MCF 10A (cell line): ENCODE data around the gene RDH11. TPM values are rescaled to one million over a fixed set of nuclear protein-coding genes. Genes with fewer than 3 reads are reported as not detected.
"Not testable (repeated sequence)": the region's sequence is repeated elsewhere in the genome, so short reads cannot be mapped to it uniquely, and the experiment has no call there.

Experiments
- BruUV-seq: library from RNA; stranded (reverse); fragments of 400-500 nt; replicated peaks from 2 replicates; lab custom pipeline; 2021; lab: Mats Ljungman, UMichigan
- CTCF ChIA-PET: fragments of 300-600 bp; sonication (Branson Sonifier 250); formaldehyde crosslinking; extraction: SDS; loops from one replicate; lab custom pipeline; 2021; ENCODE audit warnings: antibody characterized with exemption, inconsistent platforms; lab: Yijun Ruan, JAX
- POLR2A ChIA-PET: fragments of 300-600, 350-650 bp; sonication (Branson Sonifier 250); formaldehyde crosslinking; extraction: SDS; loops from one replicate; lab custom pipeline; 2020; ENCODE audit warnings: antibody characterized with exemption, inconsistent platforms; lab: Yijun Ruan, JAX
- DNase-seq: peaks from one replicate; pipeline ENCODE4 v3.0.0-alpha.2; 2018; ENCODE audit not compliant: unreplicated experiment
- H3K27ac Mint-ChIP-seq: one replicate; pipeline ENCODE4 v1.8.0; 2022; ENCODE audit warnings: mild to moderate bottlenecking, low read depth, mixed read lengths; ENCODE audit not compliant: unreplicated experiment
- H3K27me3 Mint-ChIP-seq: one replicate; pipeline ENCODE4 v1.8.0; 2022; ENCODE audit warnings: mixed read lengths; ENCODE audit not compliant: insufficient read depth, unreplicated experiment
- H3K36me3 Mint-ChIP-seq: one replicate; pipeline ENCODE4 v1.8.0; 2022; ENCODE audit warnings: mild to moderate bottlenecking, moderate library complexity, mixed read lengths; ENCODE audit not compliant: insufficient read depth, unreplicated experiment
- H3K4me1 Mint-ChIP-seq: one replicate; pipeline ENCODE4 v1.8.0; 2022; ENCODE audit warnings: mixed read lengths; ENCODE audit not compliant: insufficient read depth, unreplicated experiment
- H3K4me3 Mint-ChIP-seq: one replicate; pipeline ENCODE4 v1.8.0; 2022; ENCODE audit warnings: mild to moderate bottlenecking, moderate library complexity, mixed read lengths; ENCODE audit not compliant: unreplicated experiment
- H3K9me3 Mint-ChIP-seq: one replicate; pipeline ENCODE4 v1.8.0; 2022; ENCODE audit warnings: mixed read lengths; ENCODE audit not compliant: unreplicated experiment
- intact Hi-C: fragments of 100-400 bp; cut with micrococcal nuclease; formaldehyde crosslinking; loops from 2 replicates; pipeline ENCODE4 v1.14.1; 2022
- total RNA-seq: library from RNA; stranded (reverse); gene quantifications from 2 replicates; pipeline ENCODE4 v1.2.3, GENCODE V29; 2022
- TF ChIP-seq, protein P1 (sequence below): fragments of 200-600 bp; IDR thresholded peaks from one replicate; pipeline ENCODE4 v1.8.0; 2022; ENCODE audit warnings: antibody characterized with exemption, mild to moderate bottlenecking; ENCODE audit not compliant: unreplicated experiment

RDH11 gene
- total RNA-seq, 1 experiment from 2014 or later = 40.9 TPM

- CTCF ChIA-PET = interaction anchor here (0.5 to 2.7 kb wide), 5 partner anchors 18 to 1081 kb away, joined by 3 to 13 read pairs (median 4); no protein-coding TSS in a partner anchor
- intact Hi-C loops = no loop called here
- DNase-seq = no peak
- no TSS peak for BruUV-seq
- peaks cover 51% of the 10 kb centered on the region for H3K27me3 Mint-ChIP-seq
- POLR2A ChIA-PET = interaction anchor here (0.6 to 0.7 kb wide), 3 partner anchors 71 to 297 kb away, joined by 3 to 4 read pairs (median 3); partner anchors contain the start of gene ZFYVE26
- no peaks in the 10 kb centered on the region for H3K9me3 Mint-ChIP-seq
- H3K27ac Mint-ChIP-seq = no peak overlapping the region
- TF ChIP-seq, protein P1, sequence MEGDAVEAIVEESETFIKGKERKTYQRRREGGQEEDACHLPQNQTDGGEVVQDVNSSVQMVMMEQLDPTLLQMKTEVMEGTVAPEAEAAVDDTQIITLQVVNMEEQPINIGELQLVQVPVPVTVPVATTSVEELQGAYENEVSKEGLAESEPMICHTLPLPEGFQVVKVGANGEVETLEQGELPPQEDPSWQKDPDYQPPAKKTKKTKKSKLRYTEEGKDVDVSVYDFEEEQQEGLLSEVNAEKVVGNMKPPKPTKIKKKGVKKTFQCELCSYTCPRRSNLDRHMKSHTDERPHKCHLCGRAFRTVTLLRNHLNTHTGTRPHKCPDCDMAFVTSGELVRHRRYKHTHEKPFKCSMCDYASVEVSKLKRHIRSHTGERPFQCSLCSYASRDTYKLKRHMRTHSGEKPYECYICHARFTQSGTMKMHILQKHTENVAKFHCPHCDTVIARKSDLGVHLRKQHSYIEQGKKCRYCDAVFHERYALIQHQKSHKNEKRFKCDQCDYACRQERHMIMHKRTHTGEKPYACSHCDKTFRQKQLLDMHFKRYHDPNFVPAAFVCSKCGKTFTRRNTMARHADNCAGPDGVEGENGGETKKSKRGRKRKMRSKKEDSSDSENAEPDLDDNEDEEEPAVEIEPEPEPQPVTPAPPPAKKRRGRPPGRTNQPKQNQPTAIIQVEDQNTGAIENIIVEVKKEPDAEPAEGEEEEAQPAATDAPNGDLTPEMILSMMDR = no peak
- H3K4me1 Mint-ChIP-seq = no peaks in the 10 kb centered on the region
- no peaks in the 10 kb centered on the region for H3K36me3 Mint-ChIP-seq
- no peak overlapping the region for H3K4me3 Mint-ChIP-seq
Observed at GRCh38 chr14:67722293-67722692, 26.7 kb upstream of the RDH11 start.

GRCh38 chr14:67721875-67722274 is 26.3 kb upstream of the RDH11 start:
- intact Hi-C loops = no loop called here
- no peak for DNase-seq
- no TSS peak for BruUV-seq
- ChIA-PET POLR2A (interaction anchor here (0.6 to 0.7 kb wide), 3 partner anchors 71 to 297 kb away, joined by 3 to 4 read pairs (median 3); partner anchors contain the start of gene ZFYVE26), CTCF (interaction anchor here (0.6 to 2.7 kb wide), 3 partner anchors 17 to 295 kb away, joined by 3 to 13 read pairs (median 3); no protein-coding TSS in a partner anchor)
- Mint-ChIP-seq H3K9me3 (no peaks in the 10 kb centered on the region), H3K27ac (no peak overlapping the region), H3K4me1 (no peaks in the 10 kb centered on the region), H3K4me3 (no peak overlapping the region), H3K27me3 (peaks cover 47% of the 10 kb centered on the region), H3K36me3 (no peaks in the 10 kb centered on the region)
- TF ChIP-seq, protein P1 = no peak

GRCh38 chr14:67719866-67720265 is 24.3 kb upstream of the RDH11 start:
- DNase-seq = no peak
- intact Hi-C loops = no loop called here
- H3K9me3 Mint-ChIP-seq = no peaks in the 10 kb centered on the region
- H3K4me1 Mint-ChIP-seq = no peaks in the 10 kb centered on the region
- ChIA-PET CTCF (interaction anchor here (0.7 to 1.2 kb wide), 3 partner anchors 15 to 148 kb away, joined by 3 read pairs; no protein-coding TSS in a partner anchor), POLR2A (interaction anchor here (1.1 kb wide), 1 partner anchor 208 kb away, joined by 3 read pairs; no protein-coding TSS in a partner anchor)
- no TSS peak for BruUV-seq
- no peak overlapping the region for H3K27ac Mint-ChIP-seq
- H3K27me3 Mint-ChIP-seq = peaks cover 27% of the 10 kb centered on the region
- TF ChIP-seq, protein P1 = no peak
- H3K4me3 Mint-ChIP-seq = no peak overlapping the region
- H3K36me3 Mint-ChIP-seq = no peaks in the 10 kb centered on the region

DNA sequence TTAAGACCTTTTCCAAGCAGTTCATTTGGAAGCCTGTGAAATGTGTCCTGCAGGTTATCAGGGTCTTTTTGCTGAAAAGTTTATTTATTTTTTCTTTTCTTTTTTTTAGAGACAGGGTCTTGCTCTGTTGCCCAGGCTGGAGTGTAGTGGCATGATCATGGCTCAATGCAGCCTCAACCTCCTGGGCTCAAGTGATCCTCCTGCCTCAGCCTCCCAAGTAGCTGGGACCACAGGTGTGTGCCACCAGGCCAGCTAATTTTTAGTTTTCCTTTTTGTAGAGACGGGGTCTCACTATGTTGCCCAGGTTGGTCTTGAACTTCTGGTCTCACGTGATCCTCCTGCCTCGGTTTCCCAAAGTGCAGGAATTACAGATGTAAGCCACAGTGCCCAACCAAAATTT is 23.8 kb upstream of the RDH11 start:
- CTCF ChIA-PET = interaction anchor here (0.7 to 1.8 kb wide), 4 partner anchors 15 to 292 kb away, joined by 3 to 9 read pairs (median 3); no protein-coding TSS in a partner anchor
- H3K36me3 Mint-ChIP-seq, POLR2A ChIA-PET: not testable (repeated sequence)

More for the DNA sequence above, 23.8 kb upstream of the RDH11 start:
- DNase-seq, BruUV-seq, H3K4me3 Mint-ChIP-seq, intact Hi-C loops, H3K4me1 Mint-ChIP-seq, H3K27ac Mint-ChIP-seq, H3K9me3 Mint-ChIP-seq: not testable (repeated sequence)
- H3K27me3 Mint-ChIP-seq = peaks cover 27% of the 10 kb centered on the region
